Loucy (cell line): ENCODE data around the gene FHIT.

Experiments used
- EZH2phosphoT487 ChIP-seq: fragments of 200-600 bp; IDR thresholded peaks from 2 replicates; pipeline ENCODE4 v1.6.1; 2018; ENCODE audit warnings: antibody characterized with exemption, mild to moderate bottlenecking, moderate library complexity, borderline replicate concordance
- TF ChIP-seq, protein P1 (sequence below): fragments of 200-600 bp; sonication (generic); conservative IDR thresholded peaks from 2 replicates; pipeline ENCODE4 v1.5.1; 2014; ENCODE audit warnings: mild to moderate bottlenecking, antibody characterized with exemption, low read length

DNA sequence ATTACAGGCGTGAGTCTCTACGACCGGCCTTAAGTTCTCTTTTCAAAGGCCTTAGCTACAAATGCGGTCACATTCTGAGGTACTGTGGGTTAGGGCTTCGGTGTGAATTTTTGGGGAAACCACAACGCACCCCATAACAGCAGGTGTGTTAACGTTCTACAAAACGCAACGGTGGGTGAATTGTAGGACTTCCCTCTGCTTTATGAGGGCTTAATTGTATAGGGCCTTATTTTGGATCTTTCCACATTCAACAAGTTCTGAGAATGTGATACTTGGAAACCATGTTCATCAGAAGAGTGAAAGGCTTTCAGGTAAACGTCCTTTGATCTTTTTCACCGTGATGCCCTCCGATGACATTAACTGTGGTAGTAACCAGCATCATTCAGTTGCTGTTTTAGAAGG is 1202.8 kb downstream of the FHIT start:
- TF ChIP-seq, protein P1, sequence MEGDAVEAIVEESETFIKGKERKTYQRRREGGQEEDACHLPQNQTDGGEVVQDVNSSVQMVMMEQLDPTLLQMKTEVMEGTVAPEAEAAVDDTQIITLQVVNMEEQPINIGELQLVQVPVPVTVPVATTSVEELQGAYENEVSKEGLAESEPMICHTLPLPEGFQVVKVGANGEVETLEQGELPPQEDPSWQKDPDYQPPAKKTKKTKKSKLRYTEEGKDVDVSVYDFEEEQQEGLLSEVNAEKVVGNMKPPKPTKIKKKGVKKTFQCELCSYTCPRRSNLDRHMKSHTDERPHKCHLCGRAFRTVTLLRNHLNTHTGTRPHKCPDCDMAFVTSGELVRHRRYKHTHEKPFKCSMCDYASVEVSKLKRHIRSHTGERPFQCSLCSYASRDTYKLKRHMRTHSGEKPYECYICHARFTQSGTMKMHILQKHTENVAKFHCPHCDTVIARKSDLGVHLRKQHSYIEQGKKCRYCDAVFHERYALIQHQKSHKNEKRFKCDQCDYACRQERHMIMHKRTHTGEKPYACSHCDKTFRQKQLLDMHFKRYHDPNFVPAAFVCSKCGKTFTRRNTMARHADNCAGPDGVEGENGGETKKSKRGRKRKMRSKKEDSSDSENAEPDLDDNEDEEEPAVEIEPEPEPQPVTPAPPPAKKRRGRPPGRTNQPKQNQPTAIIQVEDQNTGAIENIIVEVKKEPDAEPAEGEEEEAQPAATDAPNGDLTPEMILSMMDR: no peak
- no peak for TF ChIP-seq EZH2phosphoT487
